GM18517 (cell line): ENCODE data around the gene CDC14A.
"Not testable (repeated sequence)": the region's sequence is repeated elsewhere in the genome, so short reads cannot be mapped to it uniquely, and the experiment has no call there.

ENCODE experiments used
- ATAC-seq: cut with Tn5 transposase; IDR thresholded peaks from one replicate; pipeline ENCODE4 v1.9.1; 2021; ENCODE audit warnings: mild to moderate bottlenecking, moderate library complexity; ENCODE audit not compliant: unreplicated experiment

CDC14A gene

DNA sequence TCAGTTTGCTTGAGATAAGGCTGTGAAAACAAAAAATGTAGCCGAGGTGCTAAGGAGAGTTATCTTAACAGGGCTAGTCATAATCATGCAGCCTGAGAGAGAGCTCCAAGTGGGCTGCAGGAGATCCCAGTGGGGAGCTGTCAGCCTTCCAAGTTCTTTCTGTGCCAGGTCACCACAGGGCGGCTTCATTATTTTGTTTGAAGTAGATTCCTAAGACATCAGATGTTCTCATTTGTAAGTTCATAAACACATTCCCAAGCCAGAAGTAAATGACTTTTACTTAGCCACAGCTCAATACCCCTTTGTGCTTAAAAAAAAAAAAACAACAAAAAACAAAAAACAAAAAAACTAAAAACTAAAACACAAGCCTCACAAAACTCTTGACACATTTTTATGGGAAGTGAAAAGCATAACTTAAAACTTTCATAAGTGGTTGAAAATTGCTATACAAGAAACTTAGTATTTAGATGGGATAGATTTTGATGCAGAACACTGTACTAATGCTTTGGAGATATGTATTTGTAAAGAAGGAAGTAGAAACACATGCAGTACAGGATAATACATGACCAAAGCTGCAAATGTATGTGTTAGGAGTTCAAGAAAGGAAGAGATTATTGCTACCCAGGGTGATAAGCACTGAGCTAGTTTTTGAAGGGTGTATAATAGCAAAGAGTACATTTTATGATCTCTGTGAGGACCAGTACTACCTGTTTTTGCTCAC is 8.6 kb downstream of the CDC14A start:
- no peak for ATAC-seq

GRCh38 chr1:100361511-100362089 is 9.3 kb downstream of the CDC14A start:
- ATAC-seq = no peak

GRCh38 chr1:100362821-100363466 is 10.6 kb downstream of the CDC14A start:
- no peak for ATAC-seq

- ATAC-seq = no peak
These were observed 11.5 kb downstream of the CDC14A start for GRCh38 chr1:100363831-100364230.

- ATAC-seq = peak; percentile 56
These were observed 12.4 kb downstream of the CDC14A start for GRCh38 chr1:100364697-100365096.

GRCh38 chr1:100366209-100366525 is 13.9 kb downstream of the CDC14A start:
- no peak for ATAC-seq

GRCh38 chr1:100369339-100369738 is 17.0 kb downstream of the CDC14A start:
- not testable (repeated sequence) for ATAC-seq

- ATAC-seq = not testable (repeated sequence)
These were observed 21.6 kb downstream of the CDC14A start for GRCh38 chr1:100373953-100374352.

DNA sequence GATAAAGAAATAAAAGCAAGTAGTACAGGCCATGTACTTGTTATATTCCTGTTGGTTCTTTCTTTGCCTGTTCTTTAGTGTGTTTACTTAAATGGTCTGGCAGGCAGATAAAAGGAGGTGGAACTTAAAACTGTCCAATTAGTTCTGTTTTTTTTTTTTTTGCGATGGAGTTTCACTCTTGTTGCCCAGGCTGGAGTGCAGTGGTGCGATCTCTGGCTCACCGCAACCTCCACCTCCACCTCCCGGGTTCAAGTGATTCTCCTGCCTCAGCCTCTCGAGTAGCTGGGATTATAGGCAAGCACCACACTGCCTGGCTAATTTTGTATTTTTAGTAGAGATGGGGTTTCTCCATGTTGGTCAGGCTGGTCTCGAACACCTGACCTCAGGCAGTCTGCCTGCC is 24.6 kb downstream of the CDC14A start:
- not testable (repeated sequence) for ATAC-seq

DNA sequence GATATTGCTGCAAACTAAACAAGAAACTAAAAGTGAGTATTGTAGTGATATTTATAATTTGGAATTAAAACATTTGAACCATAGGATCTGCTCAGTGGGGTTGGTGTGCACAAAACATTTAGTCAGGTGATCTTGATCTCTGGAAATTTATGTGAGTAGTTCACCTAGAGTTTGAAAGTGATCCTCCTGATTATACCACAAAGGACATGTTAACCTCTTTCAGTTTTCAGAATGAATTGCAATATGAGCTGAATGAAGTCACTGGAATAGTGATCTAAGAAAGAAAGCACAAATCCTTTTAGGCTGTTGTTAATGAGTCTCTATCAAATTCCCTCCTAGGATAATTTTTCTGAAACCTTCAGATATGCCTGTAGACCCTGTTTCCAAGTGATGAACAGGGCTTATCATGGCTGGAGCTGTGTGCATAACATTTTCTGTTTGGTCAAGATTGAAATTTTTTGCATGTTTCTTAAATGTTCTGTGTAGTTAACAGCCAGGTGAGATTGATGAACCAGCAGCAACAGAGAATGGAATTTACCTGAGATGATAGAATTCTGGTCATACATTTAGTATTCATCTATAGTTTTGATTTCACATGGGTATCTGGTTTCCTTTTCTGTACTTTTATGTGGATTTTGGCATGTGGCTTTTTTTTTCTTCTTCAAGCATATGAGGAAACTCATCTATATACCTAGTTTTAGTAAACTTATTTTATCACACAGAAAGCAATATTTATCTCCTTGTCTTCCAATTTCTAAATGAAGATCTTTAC is 25.5 kb downstream of the CDC14A start:
- ATAC-seq = peak; percentile 91

DNA sequence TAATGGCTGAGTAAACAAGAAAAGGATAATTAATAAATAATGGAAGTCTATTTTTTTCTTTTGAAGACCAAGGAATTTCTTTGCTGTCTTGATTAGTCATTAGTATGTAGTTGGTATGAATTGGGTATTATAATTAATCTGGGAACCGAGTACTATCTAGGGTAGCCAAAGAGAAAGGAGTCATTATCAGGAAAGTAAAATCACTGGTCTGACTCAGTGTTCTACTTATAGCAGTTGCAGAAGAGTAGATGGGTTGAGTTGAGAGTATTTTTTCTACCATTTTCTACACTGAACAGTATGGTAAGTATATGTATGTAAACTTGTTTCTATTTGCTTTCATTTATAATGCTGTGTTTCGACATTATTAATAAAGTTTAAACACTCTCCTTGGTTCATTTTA is 26.6 kb downstream of the CDC14A start:
- ATAC-seq = no peak

- ATAC-seq = no peak
These were observed 28.3 kb downstream of the CDC14A start for GRCh38 chr1:100380635-100381034.

- ATAC-seq = no peak
These were observed 30.4 kb downstream of the CDC14A start for GRCh38 chr1:100382657-100383056.

GRCh38 chr1:100383743-100384405 is 31.6 kb downstream of the CDC14A start:
- no peak for ATAC-seq

DNA sequence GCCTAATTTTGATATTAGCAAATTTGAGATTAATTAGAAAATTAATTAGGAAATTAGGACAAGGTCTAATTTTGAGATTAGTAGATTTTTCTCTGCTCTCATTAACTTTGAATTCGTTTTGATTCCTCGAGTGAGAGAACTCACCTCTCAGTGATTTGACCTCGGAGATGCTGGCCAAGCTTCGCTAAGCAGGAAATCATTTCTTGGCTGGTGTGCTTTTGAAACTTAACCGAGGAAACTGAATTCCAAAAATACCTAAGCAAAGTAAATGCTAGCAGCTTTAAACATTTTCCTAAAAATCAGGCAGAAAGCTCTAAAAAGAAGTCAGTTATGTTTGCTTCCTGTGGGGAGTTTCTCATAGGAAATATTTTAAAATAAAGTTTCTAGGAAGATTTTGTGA is 34.9 kb downstream of the CDC14A start:
- no peak for ATAC-seq

- no peak for ATAC-seq
These were observed 35.5 kb downstream of the CDC14A start for GRCh38 chr1:100387657-100388350.

GRCh38 chr1:100390531-100390930 is 38.2 kb downstream of the CDC14A start:
- no peak for ATAC-seq

DNA sequence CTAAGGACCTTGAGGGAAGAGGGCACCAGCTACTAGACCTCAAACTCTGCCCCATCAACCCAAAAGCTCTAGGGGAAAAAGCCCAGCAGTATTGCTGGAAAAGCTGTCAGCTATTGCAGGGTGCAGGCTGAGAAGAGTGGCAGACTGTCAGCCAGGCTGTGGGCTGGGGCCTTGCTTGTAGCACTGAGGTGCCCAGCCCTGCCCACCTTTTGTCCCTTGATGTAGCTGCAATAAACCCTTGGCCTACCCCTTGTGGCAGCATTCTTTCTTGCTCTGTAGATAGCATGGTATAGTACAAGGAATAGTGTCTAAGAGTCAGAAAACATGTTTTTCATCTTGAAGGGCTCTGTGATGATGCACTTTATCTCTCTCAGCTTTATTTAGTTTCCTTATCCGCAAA is 39.4 kb downstream of the CDC14A start:
- no peak for ATAC-seq

GRCh38 chr1:100392756-100393155 is 40.5 kb downstream of the CDC14A start:
- ATAC-seq = no peak

- ATAC-seq = no peak
These were observed 42.0 kb downstream of the CDC14A start for GRCh38 chr1:100394285-100394684.

GRCh38 chr1:100395913-100396312 is 43.6 kb downstream of the CDC14A start:
- ATAC-seq = no peak
